HG03139 (cell line): ENCODE data around the gene KRTAP10-2.
"Not testable (repeated sequence)": the region's sequence is repeated elsewhere in the genome, so short reads cannot be mapped to it uniquely, and the experiment has no call there.

Experiments
- ATAC-seq: cut with Tn5 transposase; IDR thresholded peaks from one replicate; pipeline ENCODE4 v1.9.1; 2021; ENCODE audit not compliant: unreplicated experiment

The KRTAP10-2 gene, protein sequence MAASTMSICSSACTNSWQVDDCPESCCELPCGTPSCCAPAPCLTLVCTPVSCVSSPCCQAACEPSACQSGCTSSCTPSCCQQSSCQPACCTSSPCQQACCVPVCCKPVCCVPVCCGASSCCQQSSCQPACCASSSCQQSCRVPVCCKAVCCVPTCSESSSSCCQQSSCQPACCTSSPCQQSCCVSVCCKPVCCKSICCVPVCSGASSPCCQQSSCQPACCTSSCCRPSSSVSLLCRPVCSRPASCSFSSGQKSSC

GRCh38 chr21:44551340-44551961, at the start of gene KRTAP10-2:
KRTAP10-2 (minus strand) TSS chr21:44551505; CDS start chr21:44551458, 47 bp downstream.
- no peak for ATAC-seq

DNA sequence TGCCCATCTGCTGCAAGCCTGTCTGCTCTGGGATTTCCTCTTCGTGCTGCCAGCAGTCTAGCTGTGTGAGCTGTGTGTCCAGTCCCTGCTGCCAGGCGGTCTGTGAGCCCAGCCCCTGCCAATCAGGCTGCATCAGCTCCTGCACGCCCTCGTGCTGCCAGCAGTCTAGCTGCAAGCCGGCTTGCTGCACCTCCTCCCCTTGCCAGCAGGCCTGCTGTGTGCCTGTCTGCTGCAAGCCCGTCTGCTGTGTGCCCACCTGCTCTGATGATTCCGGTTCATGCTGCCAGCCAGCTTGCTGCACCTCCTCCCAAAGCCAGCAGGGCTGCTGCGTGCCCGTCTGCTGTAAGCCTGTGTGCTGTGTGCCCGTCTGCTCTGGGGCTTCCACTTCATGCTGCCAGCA, 49.8 kb upstream of the KRTAP10-2 start:
- ATAC-seq: not testable (repeated sequence)

DNA sequence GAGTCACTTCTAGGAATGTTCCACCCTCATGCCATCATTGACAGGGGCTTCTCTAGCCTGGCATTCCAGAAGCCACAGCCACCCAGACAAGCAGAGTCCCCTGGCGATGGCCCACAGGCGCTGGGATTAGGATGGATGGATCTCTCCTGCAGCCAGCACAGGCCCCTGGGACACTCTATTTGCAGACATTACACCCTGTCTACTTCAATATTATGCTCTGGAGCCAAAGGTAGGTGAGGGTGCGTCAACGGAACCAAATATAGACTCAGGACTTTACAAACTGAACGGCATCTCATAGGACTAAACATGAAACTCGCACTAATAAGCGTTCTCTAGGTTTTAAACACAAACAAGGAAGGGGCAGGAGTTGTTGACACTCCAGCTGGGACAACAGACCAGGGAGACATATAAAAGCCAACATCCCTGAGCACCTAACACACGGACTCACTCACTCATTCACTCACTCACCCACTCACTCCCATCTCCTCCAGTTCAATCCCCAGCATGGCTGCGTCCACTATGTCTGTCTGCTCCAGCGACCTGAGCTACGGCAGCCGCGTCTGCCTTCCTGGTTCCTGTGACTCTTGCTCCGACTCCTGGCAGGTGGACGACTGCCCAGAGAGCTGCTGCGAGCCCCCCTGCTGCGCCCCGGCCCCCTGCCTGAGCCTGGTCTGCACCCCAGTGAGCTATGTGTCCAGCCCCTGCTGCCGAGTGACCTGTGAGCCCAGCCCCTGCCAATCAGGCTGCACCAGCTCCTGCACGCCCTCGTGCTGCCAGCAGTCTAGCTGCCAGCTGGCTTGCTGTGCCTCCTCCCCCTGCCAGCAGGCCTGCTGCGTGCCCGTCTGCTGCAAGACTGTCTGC, 49.0 kb upstream of the KRTAP10-2 start, which contains the start of gene KRTAP10-7:
KRTAP10-7 (plus strand) TSS at position 480 of the 861 bp plus-strand sequence; CDS start at position 505, 25 bp downstream.
- not testable (repeated sequence) for ATAC-seq

DNA sequence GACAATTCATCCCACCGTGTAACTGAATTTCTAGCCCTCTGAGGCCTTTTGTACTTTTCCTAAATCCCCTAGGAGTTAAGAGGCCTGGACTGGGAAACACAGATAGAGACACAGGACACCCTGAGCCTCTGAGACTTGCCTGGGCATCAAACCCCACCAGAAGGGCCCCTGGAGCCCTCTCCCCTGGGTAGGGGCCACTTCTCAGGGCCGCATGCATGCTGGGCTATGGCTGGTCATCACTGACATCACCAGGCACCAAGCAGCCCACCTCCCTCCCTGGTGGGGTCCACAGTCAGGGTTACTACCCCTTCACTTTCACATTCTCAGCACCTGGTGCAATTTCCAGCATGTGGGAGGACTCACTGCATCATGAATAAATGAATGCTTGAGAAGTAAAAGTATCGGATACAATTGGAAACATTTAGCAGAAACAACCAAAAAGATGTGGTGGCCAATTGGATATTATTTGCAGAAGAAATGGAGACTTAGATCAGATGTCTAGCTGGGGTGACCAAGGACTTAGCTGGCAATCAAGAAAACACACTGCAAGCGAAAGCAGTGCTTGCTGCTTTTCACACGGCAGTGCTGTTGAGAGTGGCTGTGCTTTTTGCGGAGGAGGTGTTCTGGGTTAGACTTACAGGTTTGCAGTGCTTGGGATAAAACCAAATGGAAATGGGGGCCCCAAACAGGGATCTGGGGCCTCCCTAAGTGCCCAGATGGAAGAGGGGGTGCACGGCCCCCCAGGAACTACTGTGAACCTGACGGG, 48.1 kb upstream of the KRTAP10-2 start:
- ATAC-seq: no peak

- no peak for ATAC-seq
Measured at GRCh38 chr21:44598061-44598460, 46.8 kb upstream of the KRTAP10-2 start.

DNA sequence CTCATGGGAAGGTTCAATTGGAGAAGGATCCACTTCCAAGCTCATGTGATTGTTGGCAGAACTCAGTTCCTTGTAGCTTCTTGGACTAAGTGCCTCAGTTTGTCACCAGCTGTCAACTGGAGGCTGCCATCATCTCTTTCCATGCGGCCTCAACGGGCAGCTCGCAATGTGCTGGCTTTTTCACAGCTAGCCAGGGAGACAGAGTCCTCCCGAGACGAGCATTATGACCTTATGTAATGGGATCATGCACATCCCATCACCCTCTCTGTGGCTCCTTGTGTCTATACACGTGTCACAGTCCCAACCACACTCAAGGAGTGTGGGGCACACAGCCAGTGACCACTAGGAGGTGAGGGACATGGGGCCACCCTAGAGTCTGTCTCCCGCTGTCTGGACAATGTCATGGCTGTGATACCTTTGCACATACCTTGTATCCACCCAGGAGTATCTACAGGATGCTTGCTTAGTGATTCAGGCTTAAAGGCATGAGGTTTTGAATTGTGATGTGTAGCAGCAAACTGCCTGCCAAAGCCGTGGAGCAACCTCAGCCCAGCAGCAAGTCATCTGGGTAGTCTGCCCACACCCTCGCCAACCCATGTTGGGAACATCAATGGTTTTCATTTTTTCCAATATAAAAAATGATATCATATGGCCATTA, 44.9 kb upstream of the KRTAP10-2 start:
- ATAC-seq: no peak

- no peak for ATAC-seq
Measured at GRCh38 chr21:44595524-44595923, 44.2 kb upstream of the KRTAP10-2 start.

- ATAC-seq: no peak
Measured at GRCh38 chr21:44594406-44594916, 43.2 kb upstream of the KRTAP10-2 start.

GRCh38 chr21:44593598-44594405, 42.5 kb upstream of the KRTAP10-2 start:
- no peak for ATAC-seq

DNA sequence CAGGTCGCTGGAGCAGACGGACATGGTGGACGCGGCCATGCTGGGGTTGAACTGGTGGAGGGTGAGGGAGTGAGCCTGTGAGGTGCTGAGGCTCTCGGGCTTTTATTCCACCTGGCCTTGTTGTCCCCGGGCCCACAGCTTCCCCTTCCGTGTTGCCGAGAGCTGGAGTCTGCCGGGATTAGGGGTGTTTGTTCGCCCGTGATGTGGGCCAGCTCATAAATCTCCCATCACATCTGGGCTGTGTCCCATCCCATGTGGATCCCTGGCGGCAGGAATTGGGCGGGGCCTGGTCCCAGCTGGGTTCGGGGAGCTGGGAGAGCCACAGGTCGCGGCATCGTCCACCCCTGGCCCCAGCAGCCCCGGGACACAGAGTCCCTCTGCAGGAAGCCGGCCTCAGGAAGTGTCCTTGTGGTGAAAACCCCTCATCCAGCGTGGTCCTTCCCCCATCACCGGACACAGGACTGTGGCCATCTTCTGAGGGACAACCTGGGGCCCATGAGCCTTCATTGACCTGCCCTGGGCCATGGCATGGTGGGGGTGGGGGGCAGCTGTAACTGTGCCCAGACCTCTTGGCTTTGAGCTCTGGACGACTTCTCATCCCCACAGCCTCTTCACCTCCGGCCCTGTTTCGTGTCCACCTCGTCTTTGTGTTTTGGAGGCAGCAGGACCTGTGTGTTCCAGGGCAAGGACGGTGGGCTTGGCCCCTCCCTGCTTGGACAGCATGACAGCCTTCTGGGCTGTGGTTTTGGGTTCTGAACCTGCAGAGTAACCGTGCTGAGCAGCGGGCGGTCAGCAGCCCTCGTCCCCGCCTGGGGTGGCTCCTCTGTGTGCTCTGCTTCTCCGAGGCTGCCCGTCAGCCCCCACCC, 41.4 kb upstream of the KRTAP10-2 start, which contains the start of gene KRTAP10-6:
KRTAP10-6 (minus strand) TSS at position 60 of the 866 bp plus-strand sequence; CDS start at position 39, 21 bp downstream.
- no peak for ATAC-seq

DNA sequence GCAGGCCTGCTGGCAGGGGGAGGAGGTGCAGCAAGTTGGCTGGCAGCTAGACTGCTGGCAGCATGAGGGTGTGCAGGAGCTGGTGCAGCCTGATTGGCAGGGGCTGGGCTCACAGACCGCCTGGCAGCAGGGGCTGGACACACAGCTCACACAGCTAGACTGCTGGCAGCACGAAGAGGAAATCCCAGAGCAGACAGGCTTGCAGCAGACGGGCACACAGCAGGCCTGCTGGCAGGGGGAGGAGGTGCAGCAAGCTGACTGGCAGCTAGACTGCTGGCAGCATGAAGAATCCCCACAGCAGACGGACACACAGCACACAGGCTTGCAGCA, 40.5 kb upstream of the KRTAP10-2 start:
- not testable (repeated sequence) for ATAC-seq

- ATAC-seq: not testable (repeated sequence)
Measured at GRCh38 chr21:44590897-44591800, 39.8 kb upstream of the KRTAP10-2 start.

DNA sequence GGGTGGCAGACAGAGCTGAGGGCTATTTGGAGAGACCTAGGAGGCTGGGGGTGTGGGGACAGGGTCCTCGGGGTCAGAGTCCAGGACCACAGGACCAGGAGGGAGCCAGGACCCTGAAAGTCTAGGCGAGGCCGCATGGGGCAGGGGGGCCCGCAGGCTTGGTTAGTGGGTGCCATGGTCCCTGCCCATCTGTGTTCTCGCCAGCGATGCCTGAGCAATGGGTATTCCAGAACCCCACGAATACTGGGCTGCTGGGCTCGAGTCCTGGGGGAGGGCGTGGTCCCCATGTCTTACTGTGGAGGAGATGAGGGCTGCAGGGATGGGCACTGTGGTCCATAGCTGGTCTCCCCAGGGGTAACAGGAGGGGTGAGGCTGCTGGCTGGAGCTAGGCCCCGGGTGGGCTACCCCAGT, 39.0 kb upstream of the KRTAP10-2 start:
- no peak for ATAC-seq

GRCh38 chr21:44589586-44590305, 38.4 kb upstream of the KRTAP10-2 start:
- ATAC-seq: no peak

- ATAC-seq: no peak
Measured at GRCh38 chr21:44589094-44589493, 37.8 kb upstream of the KRTAP10-2 start.

GRCh38 chr21:44585892-44586291, 34.6 kb upstream of the KRTAP10-2 start:
- no peak for ATAC-seq

DNA sequence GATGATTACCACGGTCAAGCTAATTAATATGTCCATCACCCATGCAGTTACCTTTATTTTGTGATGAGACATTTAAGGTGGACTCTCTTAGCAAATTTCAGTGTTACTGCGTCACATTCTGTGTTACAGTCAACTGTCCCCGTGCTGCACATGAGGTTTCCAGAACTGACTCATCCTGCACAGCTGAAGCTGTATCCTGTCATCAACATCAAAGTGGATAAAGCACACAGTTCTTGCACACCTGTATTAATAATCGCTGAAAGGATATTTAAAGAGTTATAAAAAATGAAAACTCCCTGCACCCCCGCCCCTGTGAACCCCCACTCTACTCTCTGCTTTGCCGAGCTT, 32.5 kb upstream of the KRTAP10-2 start:
- ATAC-seq: no peak
